M059J (cell line): ENCODE measurements around the gene ACAD11. TPM values are rescaled to one million over a fixed set of nuclear protein-coding genes. Genes with fewer than 3 reads are reported as not detected.

ENCODE experiments used
- DNase-seq: peaks from one replicate; pipeline ENCODE4 v3.0.0-alpha.2; 2012; ENCODE audit warnings: low read depth
- total RNA-seq: library from RNA; depleted of rRNA; stranded (reverse); fragments of >200 nt; shearing (Covaris generic); gene quantifications from 2 replicates; pipeline ENCODE4 v1.2.3, GENCODE V29; 2014; rRNA removed

The ACAD11 gene
- total RNA-seq, 1 experiment from 2014 or later = 14.6 TPM

DNA sequence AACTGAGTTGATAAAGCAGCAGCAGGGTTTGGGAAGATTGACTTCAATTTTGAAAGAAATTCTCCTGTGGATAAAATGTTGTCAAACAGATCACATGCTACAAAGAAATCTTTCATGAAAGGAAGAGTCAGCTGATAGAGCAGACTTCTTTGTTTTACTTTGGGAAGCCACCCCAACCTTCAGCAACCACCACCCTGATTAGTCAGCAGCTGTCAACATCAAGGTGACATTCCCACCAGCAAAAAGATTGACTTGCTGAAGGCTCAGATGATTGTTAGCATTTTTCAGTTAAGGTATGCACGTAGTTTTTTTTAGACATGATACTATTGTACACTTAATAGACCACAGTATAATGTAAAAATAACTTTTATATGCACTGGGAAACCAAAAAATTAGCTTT is 150.1 kb downstream of the ACAD11 start:
- no peak for DNase-seq

DNA sequence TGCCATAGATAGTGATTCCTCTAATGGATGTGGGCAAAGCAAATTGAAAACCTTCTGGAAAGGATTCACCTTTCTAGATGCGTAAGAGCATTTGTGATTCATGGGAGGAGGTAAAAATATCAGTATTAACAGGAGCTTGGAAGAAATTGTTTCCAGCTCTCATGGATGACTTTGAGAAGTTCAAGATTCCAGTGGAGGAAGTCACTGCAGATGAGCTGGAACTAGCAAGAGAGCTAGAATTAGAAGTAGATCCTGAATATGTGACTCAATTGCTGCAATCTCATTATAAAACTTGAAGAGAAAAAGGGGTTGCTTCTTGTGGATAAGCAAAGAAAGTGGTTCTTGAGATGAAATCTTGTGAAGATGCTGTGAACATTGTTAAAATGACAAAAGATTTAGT is 150.5 kb downstream of the ACAD11 start:
- no peak for DNase-seq

Other genes starting within 250 kb of the ACAD11 start
- gene DNAJC13, start 242.3 kb downstream of the ACAD11 start, total RNA-seq = 30.8 and 43.0 TPM in 2 replicates
- 0.20 and 0.44 TPM in 2 replicates for gene ACKR4, start 62.5 kb downstream of the ACAD11 start, total RNA-seq
- gene UBA5, start 520 bp upstream of the ACAD11 start, total RNA-seq = 32.2 and 52.2 TPM in 2 replicates
- 5.4 and 15.7 TPM in 2 replicates for gene NPHP3, start 62.6 kb upstream of the ACAD11 start, total RNA-seq